Right renal cortex interstitium (tissue), 3 donors: Measurements from ENCODE around the gene FBXO44. TPM values are rescaled to one million over a fixed set of nuclear protein-coding genes. Genes with fewer than 3 reads are reported as not detected.
"Not testable (repeated sequence)": the region's sequence is repeated elsewhere in the genome, so short reads cannot be mapped to it uniquely, and the experiment has no call there.

Source experiments
- DNase-seq, 3 donors: peaks; one replicate each; pipeline ENCODE4 v3.0.0-alpha.2; 2013; ENCODE audit warnings: low read depth in 3 of 3, low spot score in 2 of 3
- polyA plus RNA-seq, 3 donors: library from polyadenylated mRNA; unstranded; fragments of 120-200 nt; gene quantifications; one replicate each; pipeline ENCODE4 v1.2.1, GENCODE V29; 2013; ENCODE audit not compliant: insufficient read length in 3 of 3

FBXO44 gene
- polyA plus RNA-seq, 3 donors, result 11.0 to 14.2 (median 11.8) TPM

GRCh38 chr1:11639372-11639771 is 15.3 kb upstream of the FBXO44 start:
- no peak for DNase-seq

GRCh38 chr1:11640101-11640500 is 14.6 kb upstream of the FBXO44 start:
- no peak for DNase-seq

GRCh38 chr1:11640944-11641343 is 13.7 kb upstream of the FBXO44 start:
- DNase-seq, result no peak

GRCh38 chr1:11641776-11642305 is 12.8 kb upstream of the FBXO44 start:
- no peak for DNase-seq

GRCh38 chr1:11642418-11643017 is 12.2 kb upstream of the FBXO44 start:
- DNase-seq, result not testable (repeated sequence)

GRCh38 chr1:11643782-11644181 is 10.9 kb upstream of the FBXO44 start:
- no peak for DNase-seq

GRCh38 chr1:11645270-11645669 is 9.4 kb upstream of the FBXO44 start:
- no peak for DNase-seq

- no peak for DNase-seq
Measured at GRCh38 chr1:11645670-11646265, 8.9 kb upstream of the FBXO44 start.

GRCh38 chr1:11646317-11646716 is 8.4 kb upstream of the FBXO44 start:
- DNase-seq, result no peak

- no peak for DNase-seq
Measured at GRCh38 chr1:11647333-11647732, 7.3 kb upstream of the FBXO44 start.

- no peak for DNase-seq
Measured at GRCh38 chr1:11648039-11648438, 6.6 kb upstream of the FBXO44 start.

GRCh38 chr1:11648732-11649158 is 5.9 kb upstream of the FBXO44 start:
- DNase-seq, result no peak

GRCh38 chr1:11649237-11649623 is 5.4 kb upstream of the FBXO44 start:
- DNase-seq, result no peak

GRCh38 chr1:11649624-11650330 is 4.9 kb upstream of the FBXO44 start:
- no peak for DNase-seq

- no peak for DNase-seq
Measured at GRCh38 chr1:11650331-11650991, 4.2 kb upstream of the FBXO44 start.

GRCh38 chr1:11651017-11651416 is 3.7 kb upstream of the FBXO44 start:
- no peak for DNase-seq

GRCh38 chr1:11652203-11652780 is 2.4 kb upstream of the FBXO44 start:
- no peak for DNase-seq

- no peak for DNase-seq
Measured at GRCh38 chr1:11653101-11653860, 1.4 kb upstream of the FBXO44 start.

GRCh38 chr1:11653861-11654136 is 878 bp upstream of the FBXO44 start:
- no peak for DNase-seq
